ENCODE data around the gene GAS6. TPM values are rescaled to one million over a fixed set of nuclear protein-coding genes. Genes with fewer than 3 reads are reported as not detected.

Gene GAS6
- total RNA-seq, 1 donor from 2014 or later: 502 TPM

DNA sequence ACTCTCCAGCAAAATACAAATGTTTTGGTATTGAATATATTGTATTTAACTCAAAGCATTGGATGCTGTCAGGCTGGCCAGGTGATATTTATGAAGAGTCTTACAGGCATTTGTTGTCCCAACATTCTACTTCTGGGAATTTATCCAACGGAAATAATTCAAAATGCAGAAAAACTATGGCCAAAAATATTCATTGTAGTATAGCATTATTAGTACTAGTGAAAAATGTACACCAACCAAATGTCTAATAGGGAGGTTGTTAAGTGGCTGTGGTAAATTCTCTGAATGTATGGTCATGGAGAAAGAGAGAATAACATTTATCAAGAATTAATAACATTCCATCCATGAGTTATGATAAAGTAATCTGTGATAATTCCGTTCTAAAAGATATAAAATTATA, 38.6 kb upstream of the GAS6 start:
- Histone ChIP-seq H3K27ac (peak overlapping the region; percentile 83 to 93), H3K36me3 (no peaks in the 10 kb centered on the region), H3K27me3 (no peaks in the 10 kb centered on the region), H3K9me3 (no peaks in the 10 kb centered on the region), H3K4me3 (no peak overlapping the region), H3K4me1 (peaks cover 7 to 32% of the 10 kb centered on the region in 2 donors)
- DNase-seq (ENCODE audit: low spot score in 2 of 2): no peak
- TF ChIP-seq, protein P1, sequence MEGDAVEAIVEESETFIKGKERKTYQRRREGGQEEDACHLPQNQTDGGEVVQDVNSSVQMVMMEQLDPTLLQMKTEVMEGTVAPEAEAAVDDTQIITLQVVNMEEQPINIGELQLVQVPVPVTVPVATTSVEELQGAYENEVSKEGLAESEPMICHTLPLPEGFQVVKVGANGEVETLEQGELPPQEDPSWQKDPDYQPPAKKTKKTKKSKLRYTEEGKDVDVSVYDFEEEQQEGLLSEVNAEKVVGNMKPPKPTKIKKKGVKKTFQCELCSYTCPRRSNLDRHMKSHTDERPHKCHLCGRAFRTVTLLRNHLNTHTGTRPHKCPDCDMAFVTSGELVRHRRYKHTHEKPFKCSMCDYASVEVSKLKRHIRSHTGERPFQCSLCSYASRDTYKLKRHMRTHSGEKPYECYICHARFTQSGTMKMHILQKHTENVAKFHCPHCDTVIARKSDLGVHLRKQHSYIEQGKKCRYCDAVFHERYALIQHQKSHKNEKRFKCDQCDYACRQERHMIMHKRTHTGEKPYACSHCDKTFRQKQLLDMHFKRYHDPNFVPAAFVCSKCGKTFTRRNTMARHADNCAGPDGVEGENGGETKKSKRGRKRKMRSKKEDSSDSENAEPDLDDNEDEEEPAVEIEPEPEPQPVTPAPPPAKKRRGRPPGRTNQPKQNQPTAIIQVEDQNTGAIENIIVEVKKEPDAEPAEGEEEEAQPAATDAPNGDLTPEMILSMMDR (IDR thresholded peaks at IDR 0.05): no peak
- intact Hi-C loops (cut with DNase I): loop anchor here (2.0 to 5.0 kb wide), 2 partner anchors 38 to 750 kb away; partner anchors contain the start of gene GAS6

DNA sequence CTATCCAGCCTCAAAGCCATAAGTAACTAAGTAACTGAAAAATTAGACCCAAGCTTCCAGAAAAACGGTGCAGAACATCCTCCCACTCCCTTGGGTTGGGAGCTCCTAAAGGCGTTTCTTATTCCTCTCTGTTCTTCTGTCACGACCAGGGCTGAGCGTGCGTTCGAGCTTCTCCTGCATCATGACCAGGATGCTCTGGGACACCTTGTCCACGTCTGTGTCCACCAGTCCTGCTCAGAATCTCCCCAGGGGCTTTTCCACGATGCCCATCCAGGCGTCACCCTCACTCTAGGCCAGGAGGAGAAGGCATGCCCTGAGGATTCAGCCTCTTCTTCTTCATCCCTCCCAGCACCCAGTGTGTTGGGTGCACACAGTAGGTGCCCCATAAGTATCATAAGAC, 37.8 kb upstream of the GAS6 start:
- H3K4me1 ChIP-seq: peaks cover 7 to 37% of the 10 kb centered on the region in 2 donors
- no peaks in the 10 kb centered on the region for H3K36me3 ChIP-seq
- intact Hi-C loops (cut with DNase I): loop anchor here (2.0 to 5.0 kb wide), 2 partner anchors 37 to 749 kb away; partner anchors contain the start of gene GAS6
- no peak overlapping the region for H3K4me3 ChIP-seq
- TF ChIP-seq, protein P1 (IDR thresholded peaks at IDR 0.05): no peak
- H3K27me3 ChIP-seq: no peaks in the 10 kb centered on the region
- DNase-seq (ENCODE audit: low spot score in 2 of 2): peak in 1 of 2 donors; percentile 47
- no peaks in the 10 kb centered on the region for H3K9me3 ChIP-seq
- peak overlapping the region; percentile 75 to 78 for H3K27ac ChIP-seq

DNA sequence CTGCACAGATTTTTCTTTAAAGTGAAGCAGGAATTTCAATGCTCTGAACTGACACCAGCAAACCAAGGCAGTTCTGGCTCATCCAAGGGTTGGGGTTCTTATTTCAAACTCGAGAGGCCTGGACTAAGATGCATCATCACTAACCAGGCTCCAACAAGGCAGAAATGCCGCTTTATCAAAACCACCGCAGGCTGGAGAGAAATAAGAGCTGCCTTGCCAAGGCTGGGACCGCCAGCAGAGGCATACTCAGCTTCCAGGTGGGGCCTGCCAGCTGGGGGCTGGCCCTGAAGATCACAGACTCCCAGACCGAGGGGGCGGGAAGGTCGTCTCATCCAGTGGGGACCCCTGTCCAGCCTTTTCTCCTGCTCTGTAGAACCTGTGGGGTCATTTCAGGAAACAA, 37.4 kb upstream of the GAS6 start:
- Histone ChIP-seq H3K27ac (peak overlapping the region; percentile 75 to 78), H3K9me3 (no peaks in the 10 kb centered on the region), H3K27me3 (no peaks in the 10 kb centered on the region), H3K36me3 (no peaks in the 10 kb centered on the region), H3K4me3 (no peak overlapping the region), H3K4me1 (peaks cover 7 to 37% of the 10 kb centered on the region in 2 donors)
- DNase-seq (ENCODE audit: low spot score in 2 of 2): peak in 1 of 2 donors; percentile 61
- TF ChIP-seq, protein P1 (IDR thresholded peaks at IDR 0.05): no peak
- intact Hi-C loops (cut with DNase I): loop anchor here (5.0 kb wide), 1 partner anchor 749 kb away; no protein-coding TSS in a partner anchor

DNA sequence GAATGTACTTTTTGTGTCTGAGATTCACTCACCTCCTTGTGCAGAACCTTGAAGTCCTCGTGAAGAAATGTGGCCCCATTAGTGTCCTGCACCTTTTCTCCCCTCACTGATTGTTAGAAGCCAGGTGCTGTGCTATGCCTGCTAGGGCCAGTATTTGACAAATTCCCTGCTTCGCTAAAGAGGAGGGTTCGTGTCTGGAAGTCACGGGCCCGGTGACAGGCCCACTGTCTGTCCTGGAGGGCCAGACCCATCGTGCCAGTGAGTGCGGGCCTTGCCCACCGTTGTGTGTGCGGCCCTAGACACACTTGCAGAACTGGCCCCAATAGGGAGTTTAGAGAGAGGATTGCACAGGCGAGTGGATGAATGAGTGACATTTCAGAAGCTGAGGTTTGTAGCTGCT, 36.8 kb upstream of the GAS6 start:
- H3K36me3 ChIP-seq: no peaks in the 10 kb centered on the region
- no peak overlapping the region for H3K4me3 ChIP-seq
- H3K4me1 ChIP-seq: peaks cover 7 to 37% of the 10 kb centered on the region in 2 donors
- H3K27ac ChIP-seq: peak overlapping the region; percentile 75 to 78
- intact Hi-C loops (cut with DNase I): loop anchor here (5.0 kb wide), 1 partner anchor 748 kb away; no protein-coding TSS in a partner anchor
- H3K9me3 ChIP-seq: no peaks in the 10 kb centered on the region
- TF ChIP-seq, protein P1 (IDR thresholded peaks at IDR 0.05): no peak
- no peak for DNase-seq (ENCODE audit: low spot score in 2 of 2)
- H3K27me3 ChIP-seq: no peaks in the 10 kb centered on the region

DNA sequence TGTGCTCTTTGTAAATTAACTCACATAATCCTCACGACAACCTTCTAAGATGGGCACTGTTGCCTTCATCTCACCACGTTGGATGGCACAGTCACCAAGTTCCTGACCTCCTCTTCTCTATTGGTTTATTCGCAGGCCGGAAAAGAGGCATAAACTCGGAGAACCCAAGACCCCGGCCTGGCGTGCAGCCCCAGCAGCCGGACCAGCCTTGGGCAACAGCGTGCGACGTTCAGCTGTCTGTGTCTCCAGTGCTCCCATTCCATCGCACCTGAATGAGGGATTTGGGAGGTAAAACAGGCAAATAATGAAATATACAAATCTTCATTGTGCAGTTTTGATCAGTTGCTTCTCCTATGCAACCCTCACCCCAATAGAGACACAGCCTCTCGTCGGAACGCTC, 34.5 kb upstream of the GAS6 start:
- Histone ChIP-seq H3K36me3 (no peaks in the 10 kb centered on the region), H3K27me3 (no peaks in the 10 kb centered on the region), H3K9me3 (no peaks in the 10 kb centered on the region), H3K27ac (peak overlapping the region in 1 of 2 donors; percentile 53), H3K4me1 (peaks cover 5 to 27% of the 10 kb centered on the region in 2 donors), H3K4me3 (no peak overlapping the region)
- TF ChIP-seq, protein P1 (IDR thresholded peaks at IDR 0.05): no peak
- intact Hi-C loops (cut with DNase I): no loop called here
- DNase-seq (ENCODE audit: low spot score in 2 of 2): peak in 1 of 2 donors; percentile 53
